Left lung (tissue), 10 donors: ENCODE measurements around the gene ELP2. TPM values are rescaled to one million over a fixed set of nuclear protein-coding genes. Genes with fewer than 3 reads are reported as not detected.

Source experiments
- ATAC-seq: fragments of 200-7000 bp; cut with Tn5 transposase; one replicate; pipeline ENCODE4 v1.9.1; 2020; ENCODE audit warnings: moderate library complexity
- DNase-seq, 4 donors: peaks; one replicate each; pipeline ENCODE4 v3.0.0-alpha.2; 2013 to 2020
- H3K27ac ChIP-seq, 2 donors: fragments of 200-600 bp; sonication (generic) in 1 of 2; one replicate each; pipeline versions ENCODE4 v1.5.0 to v1.8.0; 2020 to 2021
- H3K27me3 ChIP-seq, 2 donors: fragments of 200-600 bp; sonication (generic) in 1 of 2; one replicate each; pipeline versions ENCODE4 v1.5.0 to v1.8.0; 2020 to 2021
- H3K36me3 ChIP-seq, 2 donors: fragments of 200-600 bp; sonication (generic) in 1 of 2; one replicate each; pipeline versions ENCODE4 v1.5.0 to v1.8.0; 2020 to 2021
- H3K4me1 ChIP-seq, 2 donors: fragments of 200-600 bp; one replicate each; pipeline ENCODE4 v1.8.0; 2021
- H3K4me3 ChIP-seq, 2 donors: fragments of 200-600 bp; sonication (generic) in 1 of 2; one replicate each; pipeline versions ENCODE4 v1.5.0 to v1.8.0; 2020 to 2021; ENCODE audit warnings: mild to moderate bottlenecking in 1 of 2
- H3K9me3 ChIP-seq, 2 donors: fragments of 200-600 bp; sonication (generic) in 1 of 2; one replicate each; pipeline versions ENCODE4 v1.5.0 to v1.8.0; 2020 to 2021
- CTCF ChIP-seq, 2 donors: fragments of 200-600 bp; sonication (generic) in 1 of 2; IDR thresholded peaks; one replicate each; pipeline versions ENCODE4 v1.5.0 to v1.8.0; 2021; ENCODE audit warnings: antibody characterized with exemption in 2 of 2
- intact Hi-C, 2 donors: fragments of 100-400 bp; cut with DNase I; formaldehyde crosslinking; loops; one replicate each; pipeline versions ENCODE4 v1.11.2 to v1.14.2; 2022
- polyA plus RNA-seq, 6 donors: library from polyadenylated mRNA; unstranded; fragments of 120-200 nt; gene quantifications; one replicate each; pipeline ENCODE4 v1.2.1, GENCODE V29; 2013; ENCODE audit not compliant: insufficient read length in 6 of 6
- total RNA-seq, 2 donors: library from RNA; stranded (reverse); fragmentation: NEBNext Ultra II Directional; extraction: Animal tissue kit (Norgen Biotek cat#: 25700); gene quantifications; one replicate each; pipeline ENCODE4 v1.2.1, GENCODE V29; 2021
- donor health status: DM: no; HTN: yes; CAD: no.
- donor health status: DM: no; HTN: no; CAD: no.

The ELP2 gene
- total and polyA plus RNA-seq, 8 donors: 55.6 to 154 (median 122) TPM

- peak in 2 of 4 donors; percentile 5 to 43 for DNase-seq
- Histone ChIP-seq H3K27me3 (no peaks in the 10 kb centered on the region), H3K4me1 (no peaks in the 10 kb centered on the region), H3K36me3 (no peaks in the 10 kb centered on the region), H3K4me3 (no peak overlapping the region), H3K9me3 (no peaks in the 10 kb centered on the region), H3K27ac (no peak overlapping the region)
- peak; percentile 72 for ATAC-seq
- peak in 1 of 2 donors; percentile 41 for TF ChIP-seq CTCF (IDR thresholded peaks at IDR 0.05)
- intact Hi-C loops: no loop called here
Measured at GRCh38 chr18:36095936-36096519, 33.7 kb upstream of the ELP2 start.

- Histone ChIP-seq H3K4me3 (no peak overlapping the region), H3K27ac (no peak overlapping the region), H3K9me3 (peaks cover 0 to 3% of the 10 kb centered on the region in 2 donors), H3K27me3 (no peaks in the 10 kb centered on the region), H3K4me1 (no peaks in the 10 kb centered on the region), H3K36me3 (no peaks in the 10 kb centered on the region)
- no peak for ATAC-seq
- no peak for DNase-seq
- TF ChIP-seq CTCF (IDR thresholded peaks at IDR 0.05): no peak
- intact Hi-C loops: no loop called here
Measured at GRCh38 chr18:36096955-36097354, 32.7 kb upstream of the ELP2 start.

- H3K4me3 ChIP-seq: no peak overlapping the region
- TF ChIP-seq CTCF (IDR thresholded peaks at IDR 0.05): no peak
- H3K4me1 ChIP-seq: no peaks in the 10 kb centered on the region
- no peak overlapping the region for H3K27ac ChIP-seq
- DNase-seq (no peak), ATAC-seq (no peak)
- H3K36me3 ChIP-seq: no peaks in the 10 kb centered on the region
- no peaks in the 10 kb centered on the region for H3K27me3 ChIP-seq
- intact Hi-C loops: no loop called here
- peaks cover 0 to 12% of the 10 kb centered on the region in 2 donors for H3K9me3 ChIP-seq
Measured at GRCh38 chr18:36099311-36099710, 30.4 kb upstream of the ELP2 start.

GRCh38 chr18:36101943-36102342, 27.8 kb upstream of the ELP2 start:
- ATAC-seq (no peak), DNase-seq (no peak)
- Histone ChIP-seq H3K27ac (no peak overlapping the region), H3K4me1 (no peaks in the 10 kb centered on the region), H3K27me3 (no peaks in the 10 kb centered on the region), H3K36me3 (no peaks in the 10 kb centered on the region), H3K4me3 (no peak overlapping the region), H3K9me3 (peaks cover 0 to 12% of the 10 kb centered on the region in 2 donors)
- no peak for TF ChIP-seq CTCF (IDR thresholded peaks at IDR 0.05)
- intact Hi-C loops: loop anchor here in 1 of 2 donors (10.0 kb wide), 1 partner anchor 183 kb away; no protein-coding TSS in a partner anchor

GRCh38 chr18:36104749-36105148, 24.9 kb upstream of the ELP2 start:
- Histone ChIP-seq H3K4me3 (no peak overlapping the region), H3K27ac (no peak overlapping the region), H3K27me3 (no peaks in the 10 kb centered on the region), H3K36me3 (no peaks in the 10 kb centered on the region), H3K9me3 (peaks cover 0 to 12% of the 10 kb centered on the region in 2 donors), H3K4me1 (no peaks in the 10 kb centered on the region)
- ATAC-seq (no peak), DNase-seq (no peak)
- intact Hi-C loops: loop anchor here in 1 of 2 donors (10.0 kb wide), 1 partner anchor 180 kb away; no protein-coding TSS in a partner anchor
- TF ChIP-seq CTCF (IDR thresholded peaks at IDR 0.05): no peak
